GF-D8 (cell line): ENCODE results near the gene TMEM39A.

ENCODE experiments used
- DNase-seq: peaks from one replicate; lab custom pipeline; 2025; lab: John Stamatoyannopoulos, UW

The TMEM39A gene

GRCh38 chr3:119400466-119400865, 62.9 kb downstream of the TMEM39A start:
- no peak for DNase-seq

- no peak for DNase-seq
Measured at GRCh38 chr3:119396870-119397269, 66.5 kb downstream of the TMEM39A start.

GRCh38 chr3:119395923-119396358, 67.5 kb downstream of the TMEM39A start:
- no peak for DNase-seq

GRCh38 chr3:119388577-119388976, 74.8 kb downstream of the TMEM39A start:
- no peak for DNase-seq

- DNase-seq: no peak
Measured at GRCh38 chr3:119382134-119382533, 81.3 kb downstream of the TMEM39A start.

GRCh38 chr3:119380697-119381096, 82.7 kb downstream of the TMEM39A start:
- no peak for DNase-seq
